ENCODE data around the gene RERE.

Gene RERE

GRCh38 chr1:8332806-8333205 is 484.6 kb downstream of the RERE start:
- no peak for TF ChIP-seq CTCF (IDR thresholded peaks at IDR 0.05; ENCODE audit: insufficient read depth, low read depth, low read length, missing control alignments)
- no peak for DNase-seq (ENCODE audit: low read depth)
- H3K4me3 ChIP-seq (ENCODE audit: low read depth, low read length) = no peak overlapping the region

- no peak overlapping the region for H3K4me3 ChIP-seq (ENCODE audit: low read depth, low read length)
- DNase-seq (ENCODE audit: low read depth) = no peak
- no peak for TF ChIP-seq CTCF (IDR thresholded peaks at IDR 0.05; ENCODE audit: insufficient read depth, low read depth, low read length, missing control alignments)
Measured at GRCh38 chr1:8330271-8331125, 486.9 kb downstream of the RERE start.

- H3K4me3 ChIP-seq (ENCODE audit: low read depth, low read length) = no peak overlapping the region
- DNase-seq (ENCODE audit: low read depth) = no peak
- no peak for TF ChIP-seq CTCF (IDR thresholded peaks at IDR 0.05; ENCODE audit: insufficient read depth, low read depth, low read length, missing control alignments)
Measured at GRCh38 chr1:8329858-8330257, 487.6 kb downstream of the RERE start.

- no peak for DNase-seq (ENCODE audit: low read depth)
- no peak for TF ChIP-seq CTCF (IDR thresholded peaks at IDR 0.05; ENCODE audit: insufficient read depth, low read depth, low read length, missing control alignments)
- H3K4me3 ChIP-seq (ENCODE audit: low read depth, low read length) = no peak overlapping the region
Measured at GRCh38 chr1:8329439-8329838, 488.0 kb downstream of the RERE start.

- H3K4me3 ChIP-seq (ENCODE audit: low read depth, low read length) = no peak overlapping the region
- DNase-seq (ENCODE audit: low read depth) = no peak
- no peak for TF ChIP-seq CTCF (IDR thresholded peaks at IDR 0.05; ENCODE audit: insufficient read depth, low read depth, low read length, missing control alignments)
Measured at GRCh38 chr1:8328271-8328670, 489.2 kb downstream of the RERE start.

- H3K4me3 ChIP-seq (ENCODE audit: low read depth, low read length) = no peak overlapping the region
- DNase-seq (ENCODE audit: low read depth) = no peak
- TF ChIP-seq CTCF (IDR thresholded peaks at IDR 0.05; ENCODE audit: insufficient read depth, low read depth, low read length, missing control alignments) = no peak
Measured at GRCh38 chr1:8326265-8326664, 491.2 kb downstream of the RERE start.

- no peak for DNase-seq (ENCODE audit: low read depth)
- no peak for TF ChIP-seq CTCF (IDR thresholded peaks at IDR 0.05; ENCODE audit: insufficient read depth, low read depth, low read length, missing control alignments)
- H3K4me3 ChIP-seq (ENCODE audit: low read depth, low read length) = no peak overlapping the region
Measured at GRCh38 chr1:8325771-8326170, 491.7 kb downstream of the RERE start.
